Adrenal gland (tissue), 5 donors: ENCODE results near the gene SMCR8.

Source experiments
- CTCF ChIP-seq, 6 experiments: fragments of 450-650 bp in 4 of 6; fragments of 200-600 bp in 2 of 6; sonication (generic) in 1 of 6; IDR thresholded peaks; 1 replicate in 5 of 6; 2 replicates in 1 of 6; pipeline versions ENCODE4 v1.5.1 to v1.8.0; 2016 to 2021; ENCODE audit warnings: antibody characterized with exemption in 6 of 6, mild to moderate bottlenecking in 2 of 6, moderate library complexity in 1 of 6
- POLR2A ChIP-seq, 2 donors: fragments of 450-650 bp; IDR thresholded peaks; one replicate each; pipeline ENCODE4 v1.6.1; 2017; ENCODE audit warnings: antibody characterized with exemption in 2 of 2, mild to moderate bottlenecking in 2 of 2, moderate library complexity in 1 of 2
- donor health status: DM: no; HTN: no; CAD: no.

GRCh38 chr17:18318771-18319450, 3.8 kb downstream of the SMCR8 start:
- no peak for TF ChIP-seq CTCF (IDR thresholded peaks at IDR 0.05)
- no peak for TF ChIP-seq POLR2A (IDR thresholded peaks at IDR 0.05)
